Measurements from ENCODE around the gene TMEM238L.

DNA sequence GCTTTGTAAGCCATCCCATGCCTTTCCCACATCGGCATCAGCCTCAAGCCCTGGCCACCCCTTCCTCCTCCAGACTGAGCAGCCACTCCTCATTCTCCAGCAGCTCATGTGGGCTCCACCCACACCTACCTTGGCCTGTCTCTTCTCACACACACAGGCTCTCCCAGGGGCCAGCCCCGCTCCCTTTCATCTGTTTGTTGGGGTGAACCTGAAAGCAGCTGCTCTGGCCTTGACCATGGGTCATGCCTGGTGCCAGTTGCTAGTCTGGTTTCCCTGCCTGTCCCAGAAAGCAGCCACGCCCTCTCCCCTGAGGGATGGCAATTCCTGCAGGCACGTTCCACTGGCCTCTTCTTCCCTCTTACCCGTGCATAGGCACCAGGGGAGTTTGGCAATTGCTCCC, 11.4 kb upstream of the TMEM238L start:
- TF ChIP-seq, protein P1, sequence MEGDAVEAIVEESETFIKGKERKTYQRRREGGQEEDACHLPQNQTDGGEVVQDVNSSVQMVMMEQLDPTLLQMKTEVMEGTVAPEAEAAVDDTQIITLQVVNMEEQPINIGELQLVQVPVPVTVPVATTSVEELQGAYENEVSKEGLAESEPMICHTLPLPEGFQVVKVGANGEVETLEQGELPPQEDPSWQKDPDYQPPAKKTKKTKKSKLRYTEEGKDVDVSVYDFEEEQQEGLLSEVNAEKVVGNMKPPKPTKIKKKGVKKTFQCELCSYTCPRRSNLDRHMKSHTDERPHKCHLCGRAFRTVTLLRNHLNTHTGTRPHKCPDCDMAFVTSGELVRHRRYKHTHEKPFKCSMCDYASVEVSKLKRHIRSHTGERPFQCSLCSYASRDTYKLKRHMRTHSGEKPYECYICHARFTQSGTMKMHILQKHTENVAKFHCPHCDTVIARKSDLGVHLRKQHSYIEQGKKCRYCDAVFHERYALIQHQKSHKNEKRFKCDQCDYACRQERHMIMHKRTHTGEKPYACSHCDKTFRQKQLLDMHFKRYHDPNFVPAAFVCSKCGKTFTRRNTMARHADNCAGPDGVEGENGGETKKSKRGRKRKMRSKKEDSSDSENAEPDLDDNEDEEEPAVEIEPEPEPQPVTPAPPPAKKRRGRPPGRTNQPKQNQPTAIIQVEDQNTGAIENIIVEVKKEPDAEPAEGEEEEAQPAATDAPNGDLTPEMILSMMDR (IDR thresholded peaks at IDR 0.05) = no peak
- no peak for TF ChIP-seq POLR2A (IDR thresholded peaks at IDR 0.05)
